HepG2 (cell line): ENCODE results near the gene TNFRSF9. TPM values are rescaled to one million over a fixed set of nuclear protein-coding genes. Genes with fewer than 3 reads are reported as not detected.

Source experiments
- DPF2 ChIP-seq: sonication (generic); formaldehyde crosslinking; IDR thresholded peaks from 2 replicates; pipeline ENCODE4 v1.4.0; 2020; ENCODE audit warnings: mild to moderate bottlenecking, low read depth, missing genetic modification reagents, borderline replicate concordance
- NFKB2 ChIP-seq: sonication (generic); formaldehyde crosslinking; IDR thresholded peaks from 2 replicates; pipeline ENCODE4 v1.4.0; 2020; ENCODE audit warnings: missing genetic modification reagents, borderline replicate concordance
- ZNF34 ChIP-seq: sonication (generic); formaldehyde crosslinking; IDR thresholded peaks from 2 replicates; pipeline ENCODE4 v1.4.0; 2020; ENCODE audit warnings: mild to moderate bottlenecking, missing genetic modification reagents, borderline replicate concordance
- ZNF431 ChIP-seq: sonication (generic); formaldehyde crosslinking; IDR thresholded peaks from 2 replicates; pipeline ENCODE4 v1.9.0; 2022; ENCODE audit warnings: missing genetic modification reagents, low read depth, mild to moderate bottlenecking, borderline replicate concordance
- ZNF501 ChIP-seq: sonication (generic); formaldehyde crosslinking; IDR thresholded peaks from 2 replicates; pipeline ENCODE4 v1.5.1; 2020; ENCODE audit warnings: mild to moderate bottlenecking, moderate library complexity, missing genetic modification reagents
- ZNF503 ChIP-seq: sonication (generic); formaldehyde crosslinking; IDR thresholded peaks from 2 replicates; pipeline ENCODE4 v1.4.0; 2020; ENCODE audit warnings: missing genetic modification reagents
- polyA plus RNA-seq, 8 experiments: library from polyadenylated mRNA; depleted of rRNA in 3 of 8; stranded (reverse) in 7 of 8; unstranded in 1 of 8; fragments of >200 nt; fragmentation: Illumina TruSeq in 4 of 8; extraction: Trizol in 4 of 8; gene quantifications; 2 replicates each; pipeline versions ENCODE4 v1.2.1 to v1.2.3, GENCODE V29; 2011 to 2016; ENCODE audit warnings: low read depth in 4 of 8, missing spikeins in 1 of 8, mixed read lengths in 1 of 8; ENCODE audit not compliant: insufficient read depth in 1 of 8
- total RNA-seq, 5 experiments: library from RNA; depleted of rRNA; stranded (reverse); fragments of >200 nt; fragmentation: Illumina TruSeq; extraction: Trizol; gene quantifications; 2 replicates each; pipeline ENCODE4 v1.2.3, GENCODE V29; 2016; ENCODE audit warnings: low read depth in 1 of 5
- TF ChIP-seq, protein P1 (sequence below): sonication (generic); formaldehyde crosslinking; IDR thresholded peaks from 2 replicates; pipeline ENCODE4 v1.4.0; 2020; ENCODE audit warnings: mild to moderate bottlenecking, missing genetic modification reagents

The TNFRSF9 gene
- total and polyA plus RNA-seq, 2 of the 13 experiments (the other 11 are each of a cell fraction or from before 2014, with no cell fraction given), result 0.07 TPM; not detected in 1

DNA sequence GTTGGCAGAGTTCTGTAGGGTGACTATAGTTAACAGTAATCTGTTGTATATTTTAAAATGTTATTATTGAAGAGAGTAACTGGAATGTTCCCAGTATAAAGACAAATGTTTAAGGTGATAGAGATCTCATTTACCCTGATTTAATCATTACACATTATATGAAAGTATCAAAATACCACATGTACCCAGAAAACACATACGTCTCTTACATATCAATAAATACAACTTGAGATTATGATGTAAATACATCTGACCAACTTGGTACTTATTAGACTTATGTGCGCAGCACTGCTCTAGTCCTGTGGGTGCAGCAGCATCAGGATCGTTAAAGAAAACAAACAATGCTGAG, 20.2 kb upstream of the TNFRSF9 start (continued):
- TF ChIP-seq, protein P1, sequence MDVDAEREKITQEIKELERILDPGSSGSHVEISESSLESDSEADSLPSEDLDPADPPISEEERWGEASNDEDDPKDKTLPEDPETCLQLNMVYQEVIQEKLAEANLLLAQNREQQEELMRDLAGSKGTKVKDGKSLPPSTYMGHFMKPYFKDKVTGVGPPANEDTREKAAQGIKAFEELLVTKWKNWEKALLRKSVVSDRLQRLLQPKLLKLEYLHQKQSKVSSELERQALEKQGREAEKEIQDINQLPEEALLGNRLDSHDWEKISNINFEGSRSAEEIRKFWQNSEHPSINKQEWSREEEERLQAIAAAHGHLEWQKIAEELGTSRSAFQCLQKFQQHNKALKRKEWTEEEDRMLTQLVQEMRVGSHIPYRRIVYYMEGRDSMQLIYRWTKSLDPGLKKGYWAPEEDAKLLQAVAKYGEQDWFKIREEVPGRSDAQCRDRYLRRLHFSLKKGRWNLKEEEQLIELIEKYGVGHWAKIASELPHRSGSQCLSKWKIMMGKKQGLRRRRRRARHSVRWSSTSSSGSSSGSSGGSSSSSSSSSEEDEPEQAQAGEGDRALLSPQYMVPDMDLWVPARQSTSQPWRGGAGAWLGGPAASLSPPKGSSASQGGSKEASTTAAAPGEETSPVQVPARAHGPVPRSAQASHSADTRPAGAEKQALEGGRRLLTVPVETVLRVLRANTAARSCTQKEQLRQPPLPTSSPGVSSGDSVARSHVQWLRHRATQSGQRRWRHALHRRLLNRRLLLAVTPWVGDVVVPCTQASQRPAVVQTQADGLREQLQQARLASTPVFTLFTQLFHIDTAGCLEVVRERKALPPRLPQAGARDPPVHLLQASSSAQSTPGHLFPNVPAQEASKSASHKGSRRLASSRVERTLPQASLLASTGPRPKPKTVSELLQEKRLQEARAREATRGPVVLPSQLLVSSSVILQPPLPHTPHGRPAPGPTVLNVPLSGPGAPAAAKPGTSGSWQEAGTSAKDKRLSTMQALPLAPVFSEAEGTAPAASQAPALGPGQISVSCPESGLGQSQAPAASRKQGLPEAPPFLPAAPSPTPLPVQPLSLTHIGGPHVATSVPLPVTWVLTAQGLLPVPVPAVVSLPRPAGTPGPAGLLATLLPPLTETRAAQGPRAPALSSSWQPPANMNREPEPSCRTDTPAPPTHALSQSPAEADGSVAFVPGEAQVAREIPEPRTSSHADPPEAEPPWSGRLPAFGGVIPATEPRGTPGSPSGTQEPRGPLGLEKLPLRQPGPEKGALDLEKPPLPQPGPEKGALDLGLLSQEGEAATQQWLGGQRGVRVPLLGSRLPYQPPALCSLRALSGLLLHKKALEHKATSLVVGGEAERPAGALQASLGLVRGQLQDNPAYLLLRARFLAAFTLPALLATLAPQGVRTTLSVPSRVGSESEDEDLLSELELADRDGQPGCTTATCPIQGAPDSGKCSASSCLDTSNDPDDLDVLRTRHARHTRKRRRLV (CRISPR knock-in tag), result no peak
- TF ChIP-seq ZNF431 (CRISPR knock-in tag), result no peak
- TF ChIP-seq ZNF34 (CRISPR knock-in tag), result no peak
- TF ChIP-seq DPF2 (CRISPR knock-in tag), result no peak
- TF ChIP-seq ZNF501 (CRISPR knock-in tag), result no peak
- TF ChIP-seq NFKB2 (CRISPR knock-in tag), result no peak
- TF ChIP-seq ZNF503 (CRISPR knock-in tag), result no peak
